NK-92 treated with Interleukin-12 subunit alpha and Interleukin-12 subunit beta, amount 100 ng/mL, for 24 hours (cell line): ENCODE results near the gene NKD1.

Experiments used
- DNase-seq: peaks from one replicate; lab custom pipeline; 2025; lab: John Stamatoyannopoulos, UW

NKD1 gene

DNA sequence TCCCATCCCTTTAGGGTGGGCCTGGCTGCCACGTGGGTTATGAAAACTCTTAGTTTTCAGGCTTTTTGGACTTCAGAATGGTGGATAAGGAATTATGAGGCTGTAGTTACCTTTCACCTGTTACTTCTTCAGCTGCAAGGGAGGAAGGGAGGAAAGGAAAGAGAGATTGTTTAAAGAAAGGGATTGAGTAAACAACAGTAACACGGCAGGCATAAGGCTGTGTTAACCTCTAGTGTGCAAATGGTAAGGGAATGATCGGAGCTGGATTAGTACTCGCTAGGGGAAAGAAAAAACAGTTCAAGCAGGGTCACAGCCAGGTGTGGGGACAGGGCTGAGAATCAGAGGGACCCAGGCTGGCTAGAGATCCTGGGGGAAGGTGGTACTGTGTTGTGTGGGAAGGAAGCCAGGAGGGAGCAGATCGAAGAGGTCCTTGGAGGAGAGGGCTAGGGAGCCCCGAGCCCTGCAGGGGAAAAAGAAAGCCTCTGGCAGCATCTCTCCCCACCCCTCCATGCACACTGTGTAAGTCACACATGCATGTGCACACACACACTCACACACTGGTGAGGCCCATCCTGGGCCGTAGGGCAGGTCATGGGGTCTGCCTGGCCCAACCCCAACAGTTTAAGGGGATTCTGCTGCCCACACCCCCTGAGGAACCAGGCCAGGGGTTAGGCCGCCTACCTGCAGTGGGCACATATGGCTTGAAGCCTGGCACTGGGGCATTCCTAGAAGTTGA, 83.2 kb downstream of the NKD1 start:
- no peak for DNase-seq

- no peak for DNase-seq
Observed at GRCh38 chr16:50631985-50632576, 83.9 kb downstream of the NKD1 start.

DNA sequence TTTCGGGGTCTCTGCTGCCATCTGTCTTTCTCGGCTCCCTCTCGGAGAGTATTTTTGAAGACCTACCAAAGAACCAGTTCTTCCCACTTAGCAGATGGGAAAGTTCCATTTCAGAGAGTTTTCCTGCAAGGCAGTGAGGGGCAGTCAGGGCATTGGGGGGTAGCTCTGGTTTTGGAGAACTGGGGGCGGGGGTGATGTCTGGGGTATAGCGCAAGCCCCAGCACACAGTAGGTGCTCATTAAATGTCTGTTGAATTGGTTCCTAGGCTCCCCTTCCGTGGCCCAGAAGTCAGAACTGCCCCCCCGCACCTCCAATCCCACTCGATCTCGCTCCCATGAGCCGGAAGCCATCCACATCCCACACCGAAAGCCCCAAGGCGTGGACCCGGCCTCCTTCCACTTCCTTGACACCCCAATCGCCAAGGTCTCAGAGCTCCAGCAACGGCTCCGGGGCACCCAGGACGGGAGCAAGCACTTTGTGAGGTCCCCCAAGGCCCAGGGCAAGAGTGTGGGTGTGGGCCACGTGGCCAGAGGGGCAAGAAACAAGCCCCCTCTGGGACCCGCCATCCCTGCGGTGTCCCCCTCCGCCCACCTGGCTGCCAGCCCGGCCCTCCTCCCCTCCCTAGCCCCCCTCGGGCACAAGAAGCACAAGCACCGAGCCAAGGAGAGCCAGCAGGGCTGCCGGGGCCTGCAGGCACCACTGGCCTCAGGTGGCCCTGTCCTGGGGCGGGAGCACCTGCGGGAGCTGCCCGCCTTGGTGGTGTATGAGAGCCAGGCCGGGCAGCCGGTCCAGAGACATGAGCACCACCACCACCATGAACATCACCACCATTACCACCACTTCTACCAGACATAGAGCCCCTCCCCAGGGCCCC, 85.0 kb downstream of the NKD1 start:
- DNase-seq = no peak

DNA sequence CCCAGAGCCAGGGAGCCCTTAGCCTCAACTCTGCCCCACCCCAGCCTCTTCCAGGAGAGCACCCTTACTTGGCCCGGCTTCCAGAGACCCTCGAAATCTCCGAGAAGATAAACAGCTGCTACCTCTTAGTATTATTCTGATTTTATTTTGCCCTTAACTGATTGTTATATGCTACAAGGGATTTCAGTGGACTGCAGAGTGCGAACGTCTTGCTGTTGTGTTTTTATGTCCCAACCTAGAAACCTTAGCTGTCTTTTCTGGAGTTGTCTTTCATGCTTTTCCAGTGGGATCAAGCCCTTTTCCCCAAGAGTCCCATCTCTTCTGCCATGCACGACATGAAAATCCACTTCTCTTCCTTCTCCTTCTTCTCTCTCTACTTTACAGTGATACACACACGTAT, 85.9 kb downstream of the NKD1 start:
- DNase-seq = no peak

DNA sequence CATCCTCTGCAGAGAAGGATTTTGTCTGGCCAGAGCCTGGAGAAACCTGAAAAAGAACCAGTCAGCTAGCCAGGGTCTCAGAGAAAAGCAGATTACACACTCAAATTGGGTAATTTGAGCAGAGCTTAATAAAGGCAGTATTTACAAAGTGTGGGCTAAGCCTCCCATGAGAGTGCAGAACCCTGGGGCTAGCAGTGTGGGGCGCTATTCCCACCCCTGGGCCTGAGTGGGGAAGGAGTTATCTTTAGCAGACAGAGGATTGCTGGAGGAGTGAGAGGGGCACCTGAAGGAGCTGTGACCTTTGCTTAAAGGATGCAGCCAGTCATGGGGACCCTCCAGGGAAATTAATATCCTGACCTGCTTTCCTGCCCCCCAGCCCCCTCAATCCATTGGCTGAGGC, 86.8 kb downstream of the NKD1 start:
- no peak for DNase-seq

GRCh38 chr16:50635505-50636392, 87.6 kb downstream of the NKD1 start:
- DNase-seq = no peak

DNA sequence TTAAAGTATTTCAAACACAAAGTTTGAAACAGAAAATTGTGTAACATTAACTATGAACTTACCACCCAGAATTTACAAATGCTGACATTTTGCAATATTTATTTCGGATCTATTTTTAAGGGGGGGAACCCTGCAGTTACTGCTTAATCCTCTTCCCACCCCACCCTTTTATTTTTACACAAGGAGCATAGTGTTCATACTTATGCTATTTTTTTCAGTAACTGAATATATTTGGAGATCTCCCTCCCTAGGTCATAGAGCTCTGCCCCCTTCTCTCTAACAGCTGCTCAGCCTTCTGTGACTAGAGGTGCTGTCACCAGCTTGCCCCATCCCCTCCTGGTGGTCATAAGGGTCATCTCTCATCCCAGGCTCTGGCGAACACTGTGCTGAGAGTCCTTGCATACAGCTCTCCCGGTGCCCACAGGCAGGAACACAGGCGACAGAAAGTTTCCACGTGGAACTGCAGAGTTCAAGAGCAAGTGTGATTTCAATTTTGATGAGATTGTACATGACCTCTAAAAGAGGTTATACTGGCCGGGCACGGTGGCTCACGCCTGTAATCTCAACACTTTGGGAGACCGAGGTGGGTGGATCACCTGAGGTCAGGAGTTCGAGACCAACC, 88.7 kb downstream of the NKD1 start:
- no peak for DNase-seq

DNA sequence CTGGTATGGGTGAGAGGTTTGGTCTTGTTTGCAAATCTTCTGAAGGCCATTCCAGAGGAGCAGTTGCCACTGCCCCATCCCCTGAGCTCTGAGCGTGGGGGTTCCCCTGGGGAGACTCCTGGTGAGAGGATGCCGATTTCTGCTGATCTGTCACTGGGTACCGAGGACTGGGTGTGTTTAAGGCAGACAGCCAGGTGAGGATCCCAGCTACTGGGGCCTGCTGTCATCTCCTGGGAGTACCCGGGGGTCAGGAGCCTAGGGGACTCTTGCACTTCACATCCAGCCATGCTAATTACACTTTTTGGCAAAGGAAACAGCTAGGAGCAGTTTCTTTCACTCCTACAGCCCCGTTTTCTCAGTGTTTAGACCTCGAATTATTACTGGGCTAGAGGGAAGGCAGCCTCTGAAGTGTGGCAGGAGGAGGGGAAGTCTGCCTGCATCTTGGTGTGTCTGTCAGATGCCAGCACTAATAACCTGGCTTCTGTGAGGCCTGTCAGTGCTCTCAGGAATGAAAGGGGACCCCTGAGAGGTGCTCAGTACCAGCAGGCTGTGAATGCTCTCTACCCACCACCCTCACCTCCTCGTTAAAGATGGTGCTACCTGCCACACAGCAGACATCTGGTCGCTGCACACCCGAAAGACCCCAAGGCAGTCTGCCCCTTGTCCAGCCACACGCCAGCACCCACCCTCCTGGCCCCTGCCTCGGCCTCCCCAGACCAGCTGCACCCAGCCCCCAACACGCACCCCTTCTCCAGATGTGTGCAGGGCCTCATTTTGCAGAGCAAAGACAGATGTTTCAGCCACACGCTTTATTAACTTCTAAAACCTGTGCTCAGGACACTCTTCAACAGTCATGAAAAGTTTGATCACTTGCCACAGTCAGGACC, 89.8 kb downstream of the NKD1 start:
- no peak for DNase-seq

DNA sequence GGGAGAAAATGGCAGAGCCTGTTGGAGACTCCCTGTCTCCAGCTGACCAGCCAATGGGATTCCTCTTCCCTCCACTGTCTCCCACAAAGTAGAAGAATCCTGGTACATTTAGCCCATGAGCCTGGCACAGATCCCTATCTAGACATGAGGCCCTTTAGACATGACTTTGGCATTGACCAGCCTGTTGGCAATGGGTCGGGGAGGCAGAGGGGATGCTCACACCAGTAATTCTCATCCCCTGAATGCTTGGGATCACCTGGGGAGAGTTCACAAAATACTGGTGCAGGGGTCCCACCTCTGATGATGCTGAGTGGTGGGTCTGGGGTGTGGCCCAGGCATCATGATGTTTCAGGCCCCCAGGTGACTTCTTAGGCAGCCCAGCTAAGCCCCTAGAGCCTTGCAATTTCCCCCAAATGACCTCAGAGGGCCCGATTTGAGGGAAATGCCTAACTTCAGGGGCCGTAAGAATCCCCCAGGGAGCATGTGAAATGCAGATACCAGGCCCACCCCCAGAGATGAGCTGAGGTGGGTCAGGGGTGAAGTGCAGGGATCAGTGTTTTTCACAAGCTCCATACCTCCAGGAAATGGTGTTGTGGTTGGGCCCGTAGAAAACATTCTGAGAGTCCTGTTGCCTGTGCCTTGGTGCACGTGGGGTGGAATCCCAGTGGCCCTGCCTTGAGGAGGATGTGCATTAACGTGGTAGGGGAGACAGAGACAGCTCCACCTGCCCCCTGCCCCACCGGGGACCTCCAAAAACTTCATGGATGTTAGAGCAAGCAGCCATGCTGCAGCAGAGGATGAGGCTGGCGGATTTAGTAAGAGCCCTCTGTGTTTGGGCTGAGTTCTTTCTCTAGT, 90.8 kb downstream of the NKD1 start:
- DNase-seq = no peak

- DNase-seq = no peak
Observed at GRCh38 chr16:50640391-50640790, 92.2 kb downstream of the NKD1 start.

DNA sequence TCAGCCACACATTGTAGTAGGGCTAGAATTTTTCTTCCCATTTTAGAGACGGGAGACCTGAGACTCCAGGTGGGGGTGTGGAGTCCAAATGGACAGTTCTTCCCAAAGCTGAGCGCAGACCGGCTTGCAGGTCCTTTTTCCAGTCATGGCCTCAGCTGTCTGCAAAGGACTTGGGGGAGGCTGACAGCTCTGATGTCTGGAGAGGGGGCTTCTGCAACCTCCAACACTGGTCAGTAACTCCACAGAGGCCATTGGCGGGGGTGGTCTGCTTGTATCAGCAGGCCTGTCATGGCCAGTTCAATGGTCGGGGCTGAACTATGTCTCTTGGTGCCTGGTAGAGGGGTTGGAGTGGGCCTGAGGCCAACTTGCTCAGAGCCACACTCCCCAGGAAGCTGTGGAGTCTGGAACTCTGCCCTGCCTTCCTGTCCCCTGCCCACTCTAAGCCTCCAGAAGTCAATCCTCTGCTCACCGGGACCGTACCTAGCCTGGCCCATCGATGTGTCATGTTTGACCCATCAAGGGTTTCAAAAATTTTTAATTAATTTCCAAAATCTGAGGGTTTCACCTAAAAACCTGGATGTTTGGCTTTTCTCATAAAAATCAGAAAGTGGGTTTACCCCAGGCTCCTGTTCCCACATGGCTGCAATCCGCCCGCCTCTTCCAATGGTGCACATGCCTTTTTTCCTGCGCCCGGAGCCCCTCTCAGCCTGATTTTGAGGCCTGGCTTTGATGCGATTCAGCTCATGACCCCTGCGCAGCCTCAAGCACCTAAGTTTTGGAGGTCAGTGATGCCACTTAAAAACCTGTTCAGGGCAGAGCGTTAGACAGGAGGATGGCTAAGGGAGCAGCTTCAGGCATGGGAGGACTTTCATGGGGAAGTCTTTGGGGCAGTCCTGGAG, 93.0 kb downstream of the NKD1 start:
- no peak for DNase-seq

DNA sequence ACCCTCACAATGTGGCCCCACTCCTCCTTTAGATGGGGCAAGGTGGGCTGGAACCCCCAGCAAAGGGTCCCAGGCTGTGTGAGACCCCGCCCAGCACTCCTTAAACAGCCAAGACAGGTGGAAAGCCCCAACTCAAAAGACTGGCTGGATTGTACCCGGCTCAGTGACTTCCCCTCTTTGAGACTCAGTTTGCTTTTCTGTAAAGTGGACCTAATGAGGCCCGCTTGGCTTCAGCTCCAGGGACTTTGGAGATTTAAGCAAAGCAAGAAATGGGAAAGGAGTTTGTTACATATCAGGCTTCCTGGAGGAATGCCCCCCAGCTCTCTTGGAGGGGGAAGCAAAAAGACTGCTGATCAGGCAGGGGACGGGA, 93.6 kb downstream of the NKD1 start:
- no peak for DNase-seq

- no peak for DNase-seq
Observed at GRCh38 chr16:50642349-50642748, 94.2 kb downstream of the NKD1 start.

- DNase-seq = no peak
Observed at GRCh38 chr16:50643192-50643591, 95.0 kb downstream of the NKD1 start.

DNA sequence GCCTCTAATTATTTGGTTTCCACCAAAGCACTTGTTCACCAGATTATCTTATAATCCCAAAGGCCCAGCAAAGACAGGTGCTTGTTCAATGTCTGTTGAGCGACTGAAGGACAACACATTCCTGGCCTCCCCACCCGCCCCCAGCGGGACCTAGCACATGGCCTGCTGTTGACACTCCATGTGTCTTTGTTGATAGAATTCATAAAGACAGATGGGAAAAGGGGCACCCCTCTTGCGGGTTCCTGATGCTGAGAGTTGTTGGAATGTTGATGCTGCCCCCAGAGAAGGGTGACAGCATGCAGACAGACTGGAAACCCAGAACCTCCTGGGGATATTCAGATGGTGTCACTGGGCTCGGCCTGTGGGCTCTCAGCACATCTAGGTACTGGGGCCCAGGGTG, 96.0 kb downstream of the NKD1 start:
- DNase-seq = no peak

DNA sequence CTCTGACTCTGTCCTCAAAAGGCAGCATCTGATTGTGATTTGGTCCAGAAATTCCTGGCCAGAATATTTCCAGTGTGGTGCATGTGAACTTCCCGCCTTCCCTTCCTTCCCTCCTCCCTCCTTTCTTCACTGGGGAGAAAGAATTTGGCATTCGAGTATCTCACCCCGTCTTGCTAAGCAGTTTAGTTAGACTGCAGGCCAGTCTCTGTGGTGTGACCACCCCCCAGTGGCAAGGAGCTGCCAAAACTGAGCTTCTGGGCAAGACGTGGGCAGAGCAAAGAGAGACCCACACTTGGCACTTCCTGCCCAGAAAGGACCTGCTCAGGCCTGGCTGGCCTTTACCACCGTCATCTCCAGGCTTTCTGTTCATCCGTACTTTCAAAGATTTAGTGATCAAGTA, 96.5 kb downstream of the NKD1 start:
- no peak for DNase-seq

GRCh38 chr16:50645563-50646220, 97.5 kb downstream of the NKD1 start:
- no peak for DNase-seq

- DNase-seq = no peak
Observed at GRCh38 chr16:50646345-50646744, 98.1 kb downstream of the NKD1 start.
